Measurements from ENCODE around the gene REPIN1.

REPIN1 gene

GRCh38 chr7:150361807-150362621 lies 6.6 kb upstream of the REPIN1 start:
- no peak for DNase-seq

GRCh38 chr7:150363370-150363769 lies 5.3 kb upstream of the REPIN1 start:
- no peak for DNase-seq

- no peak for DNase-seq
Observed at GRCh38 chr7:150363872-150364271, 4.8 kb upstream of the REPIN1 start.

GRCh38 chr7:150365194-150365593 lies 3.4 kb upstream of the REPIN1 start:
- DNase-seq: no peak

DNA sequence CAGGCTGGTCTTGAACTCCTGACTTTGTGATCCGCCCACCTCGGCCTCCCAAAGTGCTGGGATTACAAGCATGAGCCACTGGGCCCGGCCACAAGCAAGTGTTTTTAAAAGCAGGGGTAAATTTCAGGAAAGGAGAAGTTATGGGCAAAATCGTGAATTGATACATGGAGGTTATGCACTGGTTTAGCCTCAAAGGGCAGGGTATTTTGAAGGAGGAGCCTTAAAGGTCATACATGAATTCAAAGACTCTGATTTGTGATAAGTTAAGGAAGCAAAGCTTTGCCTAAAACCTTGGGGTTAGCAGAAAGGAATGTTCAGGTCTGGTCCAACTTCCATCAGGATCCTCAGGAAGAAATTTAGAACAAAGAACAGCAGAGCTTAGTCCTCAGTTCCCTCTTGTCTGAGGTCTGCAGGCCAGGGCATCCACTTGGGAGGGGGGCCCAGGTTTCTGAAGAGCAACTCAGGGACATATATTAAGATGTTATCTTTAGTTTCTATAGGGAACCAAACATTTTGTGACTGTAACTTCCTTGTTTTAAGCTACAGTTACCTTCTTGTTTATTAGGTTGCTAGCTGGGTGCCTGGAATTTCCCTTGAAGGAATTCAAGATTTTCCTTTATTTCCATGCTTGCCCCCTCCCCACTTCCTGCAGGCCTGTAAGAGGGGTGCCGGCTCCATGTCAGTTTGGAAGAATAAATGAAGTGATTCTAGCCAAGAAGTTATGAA lies 2.8 kb upstream of the REPIN1 start:
- no peak for DNase-seq

GRCh38 chr7:150367677-150368095 lies 936 bp upstream of the REPIN1 start:
- no peak for DNase-seq

DNA sequence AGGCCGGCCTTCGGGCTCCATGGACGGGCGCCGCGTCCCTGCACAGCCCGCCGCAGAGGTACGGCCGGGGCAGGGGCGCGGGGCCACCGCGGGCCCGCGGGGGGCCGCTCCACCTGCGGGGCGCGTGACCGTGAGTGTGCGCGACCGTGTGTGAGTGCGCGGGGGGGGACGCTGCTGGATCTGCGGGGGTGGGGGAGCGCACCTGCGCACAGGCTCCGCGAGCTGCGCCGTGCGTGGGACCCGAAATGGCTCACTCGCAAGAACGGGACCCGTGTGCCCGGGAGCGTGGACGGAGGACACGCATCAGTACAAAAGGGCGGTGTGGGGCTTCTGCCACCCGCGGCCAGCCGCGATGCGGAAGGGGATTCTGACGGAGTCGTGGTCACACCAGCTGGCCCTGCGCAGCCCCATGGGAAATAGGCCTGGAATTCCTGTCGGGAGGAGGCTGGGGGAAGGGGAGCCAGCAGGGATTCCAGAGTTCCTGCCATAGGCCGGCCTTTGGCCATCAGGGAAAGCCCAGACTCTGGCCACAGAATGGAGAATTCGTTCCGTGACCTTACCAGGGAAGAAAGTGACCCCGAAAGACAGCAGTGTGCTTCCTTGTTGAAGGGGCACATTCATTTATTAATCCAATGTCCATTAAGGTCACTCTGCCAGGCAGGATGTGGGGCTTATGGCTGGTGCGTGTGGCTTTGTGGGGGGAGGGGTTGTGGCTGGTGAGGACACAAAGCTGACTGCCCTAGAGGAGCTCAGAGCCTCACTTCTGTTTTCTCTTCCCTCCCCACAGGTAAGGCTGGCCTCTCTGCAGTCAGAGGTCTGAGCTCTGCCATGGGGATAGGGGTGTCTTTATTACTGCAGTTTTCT lies 494 bp downstream of the REPIN1 start:
- peak; percentile 73 for DNase-seq

DNA sequence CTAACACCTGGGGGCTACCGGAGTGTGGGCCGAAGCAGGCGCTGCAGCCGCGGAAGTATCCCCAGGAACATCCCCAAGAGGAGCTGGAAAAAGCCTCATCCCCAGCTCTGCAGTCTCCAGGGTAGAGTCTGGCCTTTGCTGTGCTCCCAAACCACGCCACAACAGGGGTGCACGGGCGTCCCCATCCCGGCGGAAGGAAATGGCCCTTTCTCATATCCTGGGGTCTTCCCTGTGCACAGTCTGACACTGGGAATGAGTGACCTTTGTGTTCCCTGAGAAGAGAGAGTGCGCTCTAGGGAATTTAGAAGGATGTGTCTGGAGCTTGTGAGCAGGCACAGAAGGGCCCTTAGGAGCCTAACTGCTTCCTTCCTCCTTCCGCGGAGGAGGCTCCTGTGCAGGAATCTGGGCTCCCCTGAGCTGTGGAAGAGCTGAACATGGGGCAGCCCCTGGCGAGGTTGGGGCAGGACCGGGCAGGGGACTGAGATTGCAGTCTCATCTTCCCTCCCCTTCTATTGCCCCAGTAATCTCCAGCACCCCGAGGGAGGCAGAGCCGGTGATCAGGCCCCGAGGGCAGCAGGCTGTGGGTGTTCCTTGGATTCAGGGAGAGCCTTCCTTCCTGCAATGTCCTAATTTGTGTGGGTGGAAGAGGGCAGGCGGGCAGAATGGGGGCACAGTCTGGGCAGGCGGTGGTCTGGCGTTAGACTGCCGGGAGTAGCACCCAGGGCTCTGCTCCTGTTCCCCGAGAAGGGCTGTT lies 1.3 kb downstream of the REPIN1 start:
- DNase-seq: no peak

GRCh38 chr7:150370612-150371071 lies 2.0 kb downstream of the REPIN1 start:
- DNase-seq: no peak

GRCh38 chr7:150371131-150371995 lies 2.7 kb downstream of the REPIN1 start:
- DNase-seq: no peak

DNA sequence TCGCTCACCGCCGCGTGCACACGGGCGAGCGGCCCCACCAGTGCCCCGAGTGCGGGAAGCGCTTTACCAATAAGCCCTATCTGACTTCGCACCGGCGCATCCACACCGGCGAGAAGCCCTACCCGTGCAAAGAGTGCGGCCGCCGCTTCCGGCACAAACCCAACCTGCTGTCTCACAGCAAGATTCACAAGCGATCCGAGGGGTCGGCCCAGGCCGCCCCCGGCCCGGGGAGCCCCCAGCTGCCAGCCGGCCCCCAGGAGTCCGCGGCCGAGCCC lies 3.3 kb downstream of the REPIN1 start:
- DNase-seq: no peak

DNA sequence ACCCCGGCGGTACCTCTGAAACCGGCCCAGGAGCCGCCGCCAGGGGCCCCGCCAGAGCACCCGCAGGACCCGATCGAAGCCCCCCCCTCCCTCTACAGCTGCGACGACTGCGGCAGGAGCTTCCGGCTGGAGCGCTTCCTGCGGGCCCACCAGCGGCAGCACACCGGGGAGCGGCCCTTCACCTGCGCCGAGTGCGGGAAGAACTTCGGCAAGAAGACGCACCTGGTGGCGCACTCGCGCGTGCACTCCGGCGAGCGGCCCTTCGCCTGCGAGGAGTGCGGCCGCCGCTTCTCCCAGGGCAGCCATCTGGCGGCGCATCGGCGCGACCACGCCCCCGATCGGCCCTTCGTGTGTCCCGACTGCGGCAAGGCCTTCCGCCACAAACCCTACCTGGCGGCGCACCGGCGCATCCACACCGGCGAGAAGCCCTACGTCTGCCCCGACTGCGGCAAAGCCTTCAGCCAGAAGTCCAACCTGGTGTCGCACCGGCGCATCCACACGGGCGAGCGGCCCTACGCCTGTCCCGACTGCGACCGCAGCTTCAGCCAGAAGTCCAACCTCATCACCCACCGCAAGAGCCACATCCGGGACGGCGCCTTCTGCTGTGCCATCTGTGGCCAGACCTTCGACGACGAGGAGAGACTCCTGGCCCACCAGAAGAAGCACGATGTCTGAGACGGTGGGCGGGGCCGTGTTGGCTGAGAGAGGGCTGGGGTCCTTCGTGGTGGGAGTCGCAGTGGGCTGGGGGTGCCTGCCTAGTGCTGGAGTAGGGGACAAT lies 3.8 kb downstream of the REPIN1 start:
- DNase-seq: no peak

DNA sequence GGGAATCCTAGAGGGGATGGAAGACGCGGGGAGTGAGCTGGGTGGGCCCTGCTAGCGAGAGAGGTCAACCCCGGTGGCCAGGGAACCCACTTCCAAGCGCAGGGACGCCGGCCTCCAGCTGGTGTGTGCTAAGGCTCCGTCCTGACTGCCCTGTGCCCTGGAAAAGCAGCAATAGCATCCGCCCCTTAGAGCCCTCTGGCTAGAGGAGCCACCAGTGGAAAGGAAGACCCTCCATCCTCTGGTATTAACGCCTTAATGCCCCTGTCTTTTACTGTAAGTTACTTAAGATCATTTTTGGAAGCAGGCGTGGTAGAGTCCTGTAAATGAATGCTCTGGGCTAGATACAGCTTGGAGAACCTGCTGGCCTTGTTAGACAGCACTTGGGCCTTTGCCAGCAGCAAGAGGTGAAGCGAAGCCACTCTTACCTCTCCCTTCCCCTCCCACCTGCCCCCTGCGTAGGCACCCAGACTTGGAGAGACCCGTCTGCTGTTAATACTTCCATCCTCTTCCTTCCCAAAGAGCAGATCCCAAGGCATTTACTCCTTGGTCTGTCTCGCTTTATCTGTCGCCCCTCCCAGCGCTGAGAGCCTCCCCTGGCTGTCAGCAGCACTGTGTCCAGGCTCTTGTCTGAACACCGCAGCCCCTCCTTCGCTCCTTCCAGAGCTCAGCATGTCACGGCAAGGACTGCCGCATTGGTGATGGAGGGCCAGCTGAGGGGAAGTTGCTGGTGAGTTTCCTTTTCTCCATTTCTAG lies 4.6 kb downstream of the REPIN1 start:
- no peak for DNase-seq

GRCh38 chr7:150374026-150374425 lies 5.4 kb downstream of the REPIN1 start:
- DNase-seq: no peak

GRCh38 chr7:150374472-150374871 lies 5.8 kb downstream of the REPIN1 start:
- DNase-seq: no peak

DNA sequence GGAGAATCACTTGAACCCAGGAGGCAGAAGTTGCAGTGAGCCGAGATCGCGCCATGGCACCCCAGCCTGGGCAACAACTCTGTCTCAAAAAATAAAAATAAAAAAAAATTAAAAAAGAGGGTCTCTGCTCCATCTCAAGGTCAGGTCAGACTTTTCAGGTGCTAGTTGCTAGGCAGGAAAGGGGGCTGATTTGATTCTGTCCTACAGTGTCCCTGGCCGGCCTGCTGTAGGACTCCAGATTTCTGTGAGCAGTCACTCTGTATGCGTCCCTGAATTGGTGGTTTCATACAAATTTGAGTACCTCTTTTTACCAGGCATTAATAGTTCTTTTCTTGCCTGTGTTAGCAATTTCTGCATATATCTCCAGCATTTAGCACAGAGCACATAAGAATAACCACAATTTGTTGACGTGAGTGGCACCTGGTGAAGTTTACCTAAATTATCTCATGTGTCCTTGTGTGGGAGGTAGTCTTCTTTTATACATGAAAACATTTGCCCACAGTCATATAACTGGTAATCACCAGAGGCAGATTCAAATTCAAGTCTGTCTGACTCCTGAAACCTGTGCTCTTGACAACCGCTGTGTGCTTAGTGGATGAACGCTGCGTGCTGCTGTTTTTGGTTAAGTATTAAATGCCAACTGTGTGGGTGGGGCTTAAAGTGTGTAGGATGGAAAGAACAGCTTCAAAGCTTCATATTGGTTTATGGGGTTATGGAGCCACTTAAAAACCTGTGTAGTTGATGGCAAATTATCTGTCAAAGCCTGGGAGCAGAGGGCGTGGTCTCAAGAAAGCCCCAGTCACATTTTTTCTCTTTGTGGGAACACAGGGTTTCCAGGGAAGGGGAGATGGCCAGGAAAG lies 7.3 kb downstream of the REPIN1 start:
- DNase-seq: peak; percentile 43

GRCh38 chr7:150376560-150376959 lies 7.9 kb downstream of the REPIN1 start:
- DNase-seq: no peak

- DNase-seq: no peak
Observed at GRCh38 chr7:150377196-150377595, 8.6 kb downstream of the REPIN1 start.

DNA sequence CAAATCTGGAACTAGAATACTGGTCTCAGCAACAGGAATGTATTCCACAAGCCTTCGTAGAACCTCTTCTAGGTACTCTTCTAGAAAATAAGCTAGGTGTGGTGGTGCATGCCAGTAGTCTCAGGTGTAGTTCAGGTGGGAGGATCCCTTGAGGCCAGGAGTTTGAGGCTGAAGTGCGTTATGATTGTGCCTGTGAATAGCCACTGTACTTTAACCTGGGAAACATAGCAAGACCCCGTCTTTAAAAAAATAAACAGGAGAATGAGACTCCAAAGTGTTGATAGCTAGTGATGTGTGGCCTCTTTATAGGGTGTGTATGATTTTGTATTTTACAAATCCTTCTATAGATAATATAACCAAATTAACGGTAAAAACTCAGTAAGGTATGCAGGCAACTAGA lies 9.0 kb downstream of the REPIN1 start:
- no peak for DNase-seq

Measured in stimulated activated naive CD4-positive, alpha-beta T cell treated with Interleukin-2 at 50 U/mL for 16 hours (primary cell).